Upper lobe of right lung (tissue), 1 donor: ENCODE results near the gene RPRD1B. TPM values are rescaled to one million over a fixed set of nuclear protein-coding genes. Genes with fewer than 3 reads are reported as not detected.

Experiments
- ATAC-seq: fragments of 200-7000 bp; cut with Tn5 transposase; one replicate; pipeline ENCODE4 v1.9.1; 2020; ENCODE audit warnings: mild to moderate bottlenecking, moderate library complexity
- DNase-seq: peaks from one replicate; pipeline ENCODE4 v3.0.0-alpha.2; 2020
- H3K27ac ChIP-seq: fragments of 200-600 bp; one replicate; pipeline ENCODE4 v1.8.0; 2022
- H3K27me3 ChIP-seq: fragments of 200-600 bp; one replicate; pipeline ENCODE4 v1.8.0; 2022; ENCODE audit warnings: mild to moderate bottlenecking
- H3K36me3 ChIP-seq: fragments of 200-600 bp; one replicate; pipeline ENCODE4 v1.8.0; 2022
- H3K4me1 ChIP-seq: fragments of 200-600 bp; one replicate; pipeline ENCODE4 v1.8.0; 2022
- H3K4me3 ChIP-seq: fragments of 200-600 bp; one replicate; pipeline ENCODE4 v1.8.0; 2022; ENCODE audit warnings: mild to moderate bottlenecking
- H3K9me3 ChIP-seq: fragments of 200-600 bp; one replicate; pipeline ENCODE4 v1.8.0; 2022
- CTCF ChIP-seq: fragments of 200-600 bp; IDR thresholded peaks from one replicate; pipeline ENCODE4 v1.8.0; 2022; ENCODE audit warnings: antibody characterized with exemption
- intact Hi-C: fragments of 100-400 bp; cut with DNase I; formaldehyde crosslinking; loops from one replicate; pipeline ENCODE4 v1.11.0; 2022
- total RNA-seq: library from RNA; stranded (reverse); fragmentation: NEBNext Ultra II Directional; extraction: Animal tissue kit (Norgen Biotek cat#: 25700); gene quantifications from one replicate; pipeline ENCODE4 v1.2.1, GENCODE V29; 2021
- donor health status: DM: no; HTN: yes; CAD: no; lungs with severe emphysema.

Gene RPRD1B
- total RNA-seq, 1 donor from 2014 or later = 33.1 TPM

- ATAC-seq = no peak
- Histone ChIP-seq H3K4me1 (peaks cover 30% of the 10 kb centered on the region), H3K4me3 (no peak overlapping the region), H3K36me3 (peaks cover 78% of the 10 kb centered on the region), H3K27ac (no peak overlapping the region), H3K27me3 (no peaks in the 10 kb centered on the region), H3K9me3 (no peaks in the 10 kb centered on the region)
- intact Hi-C loops = no loop called here
- TF ChIP-seq CTCF = no peak
- DNase-seq = peak; percentile 58
These were observed 105.8 kb downstream of the RPRD1B start for GRCh38 chr20:38139156-38139912.

GRCh38 chr20:38139977-38140753 lies 106.6 kb downstream of the RPRD1B start:
- no peaks in the 10 kb centered on the region for H3K27me3 ChIP-seq
- no peaks in the 10 kb centered on the region for H3K9me3 ChIP-seq
- H3K4me1 ChIP-seq = peaks cover 38% of the 10 kb centered on the region
- intact Hi-C loops = no loop called here
- ATAC-seq (peak; percentile 3), DNase-seq (peak; percentile 51)
- H3K36me3 ChIP-seq = peaks cover 78% of the 10 kb centered on the region
- no peak overlapping the region for H3K4me3 ChIP-seq
- no peak overlapping the region for H3K27ac ChIP-seq
- TF ChIP-seq CTCF = no peak

GRCh38 chr20:38141204-38141888 lies 107.8 kb downstream of the RPRD1B start:
- DNase-seq (peak; percentile 63), ATAC-seq (no peak)
- Histone ChIP-seq H3K27me3 (no peaks in the 10 kb centered on the region), H3K36me3 (peaks cover 78% of the 10 kb centered on the region), H3K9me3 (no peaks in the 10 kb centered on the region), H3K4me1 (peaks cover 39% of the 10 kb centered on the region), H3K4me3 (no peak overlapping the region), H3K27ac (peak overlapping the region; percentile 42)
- no peak for TF ChIP-seq CTCF
- intact Hi-C loops = no loop called here

Other genes starting within 250 kb of the RPRD1B start
- 12.9 TPM for gene VSTM2L, start 130.6 kb upstream of the RPRD1B start, total RNA-seq
- 16.3 TPM for gene TTI1, start 290 bp upstream of the RPRD1B start, total RNA-seq
- 562 TPM for gene TGM2, start 131.5 kb downstream of the RPRD1B start, total RNA-seq
- 2.3 TPM for gene KIAA1755, start 227.0 kb downstream of the RPRD1B start, total RNA-seq